AG09319 (cell line): Measurements from ENCODE around the gene ASS1.

Experiments used
- DNase-seq: peaks from one replicate; pipeline ENCODE4 v3.0.0-alpha.2; 2010; ENCODE audit warnings: low read depth; ENCODE audit errors: extremely low read depth
- CTCF ChIP-seq: IDR thresholded peaks from 2 replicates; pipeline ENCODE4 v1.5.1; 2011; ENCODE audit warnings: low read depth, mild to moderate bottlenecking, inconsistent platforms, low read length, moderate library complexity

ASS1 gene

GRCh38 chr9:130437011-130437789, 7.6 kb upstream of the ASS1 start:
- TF ChIP-seq CTCF = no peak
- no peak for DNase-seq

GRCh38 chr9:130438382-130438981, 6.3 kb upstream of the ASS1 start:
- TF ChIP-seq CTCF = no peak
- DNase-seq = no peak

- DNase-seq = no peak
- TF ChIP-seq CTCF = no peak
Measured at GRCh38 chr9:130441031-130441430, 3.7 kb upstream of the ASS1 start.

- no peak for TF ChIP-seq CTCF
- DNase-seq = no peak
Measured at GRCh38 chr9:130442746-130443455, 1.9 kb upstream of the ASS1 start.

- no peak for DNase-seq
- no peak for TF ChIP-seq CTCF
Measured at GRCh38 chr9:130443456-130443801, 1.3 kb upstream of the ASS1 start.

GRCh38 chr9:130443840-130444492, 795 bp upstream of the ASS1 start:
- no peak for TF ChIP-seq CTCF
- no peak for DNase-seq
